HepG2 (cell line): Measurements from ENCODE around the gene RUSF1. TPM values are rescaled to one million over a fixed set of nuclear protein-coding genes. Genes with fewer than 3 reads are reported as not detected.

ENCODE experiments used
- GLMP ChIP-seq: sonication (generic); formaldehyde crosslinking; IDR thresholded peaks from 2 replicates; pipeline ENCODE4 v1.9.0; 2021; ENCODE audit warnings: missing genetic modification reagents, mild to moderate bottlenecking, borderline replicate concordance
- KDM3A ChIP-seq: IDR thresholded peaks from 2 replicates; pipeline ENCODE4 v1.6.1; 2018; ENCODE audit warnings: low read depth, missing compliant biosample characterization
- KIAA2018 ChIP-seq: sonication (generic); formaldehyde crosslinking; IDR thresholded peaks from 2 replicates; pipeline ENCODE4 v1.5.0; 2020; ENCODE audit warnings: mild to moderate bottlenecking, missing genetic modification reagents, borderline replicate concordance
- NFE2 ChIP-seq: sonication (generic); formaldehyde crosslinking; IDR thresholded peaks from 2 replicates; pipeline ENCODE4 v1.4.0; 2020; ENCODE audit warnings: missing genetic modification reagents
- SIX1 ChIP-seq: sonication (generic); formaldehyde crosslinking; IDR thresholded peaks from 2 replicates; pipeline ENCODE4 v1.4.0; 2020; ENCODE audit warnings: missing genetic modification reagents, borderline replicate concordance
- TBP ChIP-seq: sonication (generic); formaldehyde crosslinking; IDR thresholded peaks from 2 replicates; pipeline ENCODE4 v1.5.0; 2020; ENCODE audit warnings: missing genetic modification reagents
- YY1 ChIP-seq: IDR thresholded peaks from 2 replicates; pipeline ENCODE4 v1.6.1; 2011; ENCODE audit warnings: low read length, low read depth, moderate library complexity, mild to moderate bottlenecking; ENCODE audit not compliant: insufficient read depth, insufficient replicate concordance
- ZFP90 ChIP-seq: sonication (generic); formaldehyde crosslinking; IDR thresholded peaks from 2 replicates; pipeline ENCODE4 v1.8.0; 2022; ENCODE audit warnings: missing genetic modification reagents, mild to moderate bottlenecking, inconsistent platforms, borderline replicate concordance
- ZFP91 ChIP-seq: sonication (generic); formaldehyde crosslinking; IDR thresholded peaks from 2 replicates; pipeline ENCODE4 v1.9.0; 2022; ENCODE audit warnings: missing genetic modification reagents, mild to moderate bottlenecking, borderline replicate concordance
- ZMYM4 ChIP-seq: sonication (generic); formaldehyde crosslinking; IDR thresholded peaks from 2 replicates; pipeline ENCODE4 v1.8.1; 2023; ENCODE audit warnings: mild to moderate bottlenecking, missing genetic modification reagents
- ZNF12 ChIP-seq: sonication (generic); formaldehyde crosslinking; IDR thresholded peaks from 2 replicates; pipeline ENCODE4 v1.5.0; 2020; ENCODE audit warnings: missing genetic modification reagents
- ZNF18 ChIP-seq: sonication (generic); formaldehyde crosslinking; IDR thresholded peaks from 2 replicates; pipeline ENCODE4 v1.8.0; 2022; ENCODE audit warnings: mild to moderate bottlenecking, missing genetic modification reagents; ENCODE audit not compliant: insufficient replicate concordance
- polyA plus RNA-seq, 8 experiments: library from polyadenylated mRNA; depleted of rRNA in 3 of 8; stranded (reverse) in 7 of 8; unstranded in 1 of 8; fragments of >200 nt; fragmentation: Illumina TruSeq in 4 of 8; extraction: Trizol in 4 of 8; gene quantifications; 2 replicates each; pipeline versions ENCODE4 v1.2.1 to v1.2.3, GENCODE V29; 2011 to 2016; ENCODE audit warnings: low read depth in 4 of 8, missing spikeins in 1 of 8, mixed read lengths in 1 of 8; ENCODE audit not compliant: insufficient read depth in 1 of 8
- total RNA-seq, 5 experiments: library from RNA; depleted of rRNA; stranded (reverse); fragments of >200 nt; fragmentation: Illumina TruSeq; extraction: Trizol; gene quantifications; 2 replicates each; pipeline ENCODE4 v1.2.3, GENCODE V29; 2016; ENCODE audit warnings: low read depth in 1 of 5

Gene RUSF1
- total and polyA plus RNA-seq, 2 of the 13 experiments (the other 11 are each of a cell fraction or from before 2014, with no cell fraction given) = 40.8 to 50.2 TPM

- TF ChIP-seq KIAA2018 = no peak
- TF ChIP-seq ZFP90 = no peak
- no peak for TF ChIP-seq SIX1
- no peak for TF ChIP-seq KDM3A (CRISPR knock-in tag)
- no peak for TF ChIP-seq NFE2 (CRISPR knock-in tag)
- TF ChIP-seq ZFP91 (CRISPR knock-in tag) = no peak
- no peak for TF ChIP-seq GLMP
- TF ChIP-seq TBP (CRISPR knock-in tag) = no peak
- no peak for TF ChIP-seq ZNF12 (CRISPR knock-in tag)
- TF ChIP-seq ZMYM4 = no peak
- no peak for TF ChIP-seq YY1
- no peak for TF ChIP-seq ZNF18 (CRISPR knock-in tag)
- TF ChIP-seq, all 625 proteins: peak for 0
Measured at GRCh38 chr16:31491778-31492418, 16.3 kb downstream of the RUSF1 start (continued).
